Measurements from ENCODE around the gene PHF24.
"Not testable (repeated sequence)": the region's sequence is repeated elsewhere in the genome, so short reads cannot be mapped to it uniquely, and the experiment has no call there.

The PHF24 gene

DNA sequence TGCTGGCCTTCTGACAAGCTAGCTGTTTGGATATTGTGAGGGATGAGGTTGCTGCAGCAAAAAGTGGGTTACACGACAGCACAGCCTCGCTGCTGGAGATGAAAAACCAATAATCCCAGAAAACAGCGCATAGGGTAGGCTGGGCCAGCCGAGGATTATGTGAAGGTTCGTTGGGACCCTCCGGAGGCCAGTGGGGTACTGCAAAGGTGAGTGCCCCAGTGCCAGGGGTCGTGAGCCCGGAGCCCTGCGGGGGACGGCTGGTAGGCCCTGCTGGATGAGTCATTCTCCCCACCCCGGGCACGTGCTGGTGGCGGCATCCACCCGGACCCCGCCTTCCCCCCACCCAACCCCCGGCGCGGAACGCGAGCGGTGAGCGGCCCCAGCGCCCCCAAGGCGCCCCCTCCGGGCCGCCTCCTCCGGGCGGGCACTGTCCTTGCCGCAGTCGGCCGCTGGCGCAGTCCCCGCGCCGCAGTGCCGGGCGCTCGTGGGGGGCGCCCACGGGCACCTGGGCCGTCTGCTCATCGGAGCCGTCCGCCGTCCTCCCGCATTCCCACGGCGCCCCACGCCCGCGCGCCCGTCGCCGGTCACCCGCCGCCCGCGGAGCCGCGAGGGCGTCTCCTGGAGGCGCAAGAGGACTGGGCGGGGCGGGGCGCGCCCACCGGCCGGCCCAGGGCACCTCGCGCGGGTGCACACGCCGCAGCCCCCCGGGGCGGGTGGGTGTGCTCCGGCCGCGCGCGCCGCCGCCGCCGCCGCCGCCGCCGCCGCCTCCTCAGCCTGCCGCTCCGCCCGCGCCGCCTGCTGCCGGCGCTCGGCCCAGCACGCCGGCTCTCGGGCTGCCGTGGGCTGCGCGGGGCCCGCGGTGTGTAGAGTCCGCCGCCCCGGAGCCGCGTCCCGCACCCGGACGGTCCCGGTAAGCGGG, at the start of gene PHF24:
Gene PHF24 (plus strand): TSS at position 794 of the 919 bp plus-strand sequence. CDS start 13,014 bp downstream, outside the sequence.
- no peak for DNase-seq (ENCODE audit: low read depth, low spot score)

DNA sequence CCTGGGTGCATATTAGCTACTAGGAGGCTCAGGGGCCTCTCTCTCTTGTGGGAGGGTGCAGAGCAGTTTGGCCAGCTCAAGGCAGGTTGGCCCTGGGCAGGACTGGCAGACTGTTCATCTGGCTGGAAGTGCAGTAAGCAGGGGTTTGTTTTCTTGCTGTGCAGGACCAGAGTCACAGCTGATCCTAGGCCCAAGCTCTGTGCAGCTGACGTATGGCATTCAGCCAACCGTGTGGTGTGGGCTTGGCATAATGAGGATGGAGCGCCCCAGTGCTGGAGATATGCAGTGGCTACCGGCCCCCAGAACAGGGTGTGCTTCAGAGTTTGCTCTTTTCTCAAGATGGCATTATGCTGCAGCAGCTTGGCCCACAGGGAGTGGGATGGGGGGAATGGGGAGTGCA, 31.0 kb upstream of the PHF24 start:
- no peak for DNase-seq (ENCODE audit: low read depth, low spot score)

DNA sequence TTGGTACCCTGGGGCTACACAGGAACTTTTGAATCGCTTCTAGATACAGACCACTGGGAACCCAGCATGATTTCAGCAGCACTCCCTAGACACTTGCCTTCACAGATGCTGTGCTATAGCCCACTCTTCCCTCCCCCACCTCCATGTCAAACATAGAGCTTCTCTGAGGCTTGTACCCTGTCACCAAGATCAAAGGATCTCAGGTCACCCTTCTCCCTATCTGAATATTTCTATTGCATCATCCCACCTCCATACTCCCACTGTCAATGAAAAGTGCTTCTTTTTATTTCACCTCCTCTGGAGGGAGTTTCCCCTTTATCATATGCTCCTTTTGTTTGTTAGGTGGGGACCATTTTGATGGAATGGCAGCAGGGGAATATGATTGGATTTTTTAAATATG, 29.2 kb upstream of the PHF24 start:
- no peak for DNase-seq (ENCODE audit: low read depth, low spot score)

DNA sequence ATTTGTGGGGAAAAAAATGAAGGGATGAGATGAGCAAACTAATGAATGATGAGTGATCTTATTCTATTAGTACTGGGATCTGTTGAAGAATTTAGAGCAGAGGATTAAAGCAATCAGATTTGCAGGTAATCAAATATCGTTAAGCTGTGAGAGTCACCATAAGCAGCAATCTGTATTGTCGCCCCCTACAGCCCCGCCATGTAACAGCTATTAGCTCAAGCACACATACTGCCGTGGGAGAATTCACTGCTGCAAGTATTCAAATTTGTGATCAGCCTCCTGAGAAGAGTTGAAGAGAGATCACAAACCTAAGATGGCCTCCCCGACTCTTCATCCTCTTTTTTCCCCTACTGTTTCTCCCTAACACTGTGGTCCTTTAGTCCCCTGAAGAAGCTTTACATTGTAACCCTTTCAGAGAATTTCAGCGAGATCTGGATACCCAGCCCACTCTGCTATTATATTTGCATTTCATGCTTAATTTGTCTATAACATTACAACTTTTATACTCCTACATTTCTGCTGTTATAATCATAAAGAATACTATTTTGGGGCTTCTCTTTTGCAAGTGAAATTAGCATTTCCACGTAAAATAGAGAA, 28.5 kb upstream of the PHF24 start:
- DNase-seq (ENCODE audit: low read depth, low spot score): no peak

DNA sequence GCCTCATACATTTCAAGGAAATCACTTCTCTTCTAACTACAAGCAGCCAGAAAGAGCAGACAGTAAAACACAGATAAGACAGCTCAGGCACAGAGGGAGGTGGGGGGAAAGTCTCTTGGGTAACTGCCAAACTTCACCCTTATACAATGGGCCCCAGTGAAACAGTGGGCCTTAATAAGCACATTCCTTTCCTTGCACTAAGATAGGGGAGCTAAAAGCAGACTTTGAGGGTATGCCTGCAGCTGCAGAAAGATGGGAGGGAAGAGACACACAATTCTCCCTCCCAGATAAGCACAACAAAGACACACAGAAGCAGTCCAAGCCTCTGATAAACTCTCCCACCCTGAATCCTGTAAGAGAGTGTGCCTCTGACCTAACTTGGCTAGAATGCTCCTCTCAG, 18.1 kb upstream of the PHF24 start:
- DNase-seq (ENCODE audit: low read depth, low spot score): not testable (repeated sequence)

DNA sequence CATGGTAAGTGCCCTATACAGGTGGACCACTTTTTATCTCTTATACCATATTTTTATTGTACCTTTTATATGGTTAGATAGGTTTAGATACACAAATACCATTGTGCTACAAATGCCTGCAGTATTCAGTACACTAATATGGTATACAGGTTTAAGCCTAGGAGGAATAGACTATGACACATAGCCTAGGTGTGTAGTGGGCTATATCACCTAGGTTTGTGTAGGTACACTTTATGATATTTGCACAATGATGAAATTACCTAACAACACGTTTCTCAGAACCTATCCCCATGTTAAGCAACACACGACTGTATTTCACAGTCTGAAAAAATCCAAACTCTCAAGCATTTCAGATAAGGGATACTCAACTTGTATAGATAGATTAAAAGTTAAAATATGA, 9.6 kb upstream of the PHF24 start:
- no peak for DNase-seq (ENCODE audit: low read depth, low spot score)

DNA sequence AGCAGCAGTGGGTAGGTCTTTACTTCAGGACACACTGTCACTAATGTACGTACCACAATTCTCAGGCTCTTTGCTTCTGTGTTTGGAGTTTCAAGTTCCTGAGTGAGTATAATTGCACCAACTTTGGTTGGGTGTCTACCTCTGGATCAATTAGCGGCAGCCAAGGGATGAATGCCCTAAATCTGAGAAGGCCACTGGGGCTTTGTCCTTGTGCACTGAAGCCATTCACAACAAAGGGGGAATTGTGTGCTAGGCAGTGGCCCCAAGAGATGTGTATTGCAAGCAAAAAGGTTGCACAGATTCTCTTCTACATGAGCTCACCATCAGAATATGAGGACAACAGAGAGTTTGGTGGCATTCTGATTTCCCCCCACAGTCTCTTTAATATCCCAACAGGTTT, 3.9 kb upstream of the PHF24 start:
- no peak for DNase-seq (ENCODE audit: low read depth, low spot score)

DNA sequence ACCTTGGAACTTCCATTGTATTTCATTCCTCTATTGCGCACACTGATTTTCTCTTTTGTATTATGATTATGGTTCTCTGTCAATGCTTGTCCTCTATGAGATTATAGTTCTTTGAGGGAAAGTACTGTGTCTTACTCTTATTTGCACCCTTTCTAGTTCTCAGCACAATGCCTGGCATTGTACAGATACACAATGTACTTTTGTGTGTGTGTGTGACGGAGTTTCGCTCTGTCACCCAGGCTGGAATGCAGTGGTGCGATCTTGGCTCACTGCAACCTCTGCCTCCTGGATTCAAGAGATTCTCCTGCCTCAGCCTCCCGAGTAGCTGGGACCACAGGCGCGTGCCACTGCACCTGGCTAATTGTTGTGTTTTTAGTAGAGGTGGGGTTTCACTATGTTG, 2.0 kb upstream of the PHF24 start:
- DNase-seq (ENCODE audit: low read depth, low spot score): not testable (repeated sequence)

DNA sequence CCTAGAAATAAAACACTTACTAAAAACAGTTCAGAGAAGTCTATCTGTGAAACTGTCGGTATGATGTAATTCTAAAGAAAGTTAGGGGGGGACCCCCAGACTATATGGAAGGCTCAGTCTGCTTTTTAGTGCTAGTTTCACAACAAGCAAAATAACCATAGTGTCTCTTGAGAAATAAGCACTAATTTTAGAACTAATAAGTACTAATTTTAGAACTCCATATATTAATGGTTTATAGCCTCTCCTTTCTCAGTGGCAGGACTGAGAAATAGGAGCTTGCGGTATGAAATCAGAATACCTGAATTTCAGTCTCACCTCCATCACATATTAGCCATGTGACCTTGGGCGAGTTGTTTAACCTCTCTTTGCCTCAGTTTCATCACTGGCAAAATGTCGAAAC, 1.4 kb upstream of the PHF24 start:
- no peak for DNase-seq (ENCODE audit: low read depth, low spot score)

DNA sequence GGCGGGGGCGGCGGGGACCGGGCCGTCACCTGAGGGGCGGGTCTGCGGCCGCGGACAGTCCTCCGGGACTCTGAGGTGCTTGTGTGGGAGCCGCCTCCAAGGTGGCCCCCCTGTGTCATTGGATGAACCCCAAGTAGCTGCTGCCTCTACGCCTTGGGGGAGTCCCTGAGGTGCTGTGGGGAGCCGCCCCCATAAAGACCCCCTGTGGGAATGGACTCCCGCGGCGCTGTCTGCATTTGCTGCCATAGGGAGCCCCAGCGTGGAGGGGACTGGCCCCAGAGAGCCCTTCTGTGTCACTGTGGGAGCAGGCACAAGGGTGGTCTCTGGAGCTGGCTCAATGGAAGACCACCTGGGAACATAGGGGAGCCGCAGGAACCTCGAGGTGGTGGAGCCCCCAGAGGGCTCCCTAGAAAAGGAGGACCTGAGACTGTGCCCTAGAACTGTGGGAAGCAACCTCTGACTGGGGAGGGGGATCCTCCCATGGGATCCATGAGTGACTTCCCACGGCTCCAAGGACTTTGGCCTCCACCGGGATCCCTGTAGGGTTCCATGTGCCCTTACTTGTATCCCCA, 412 bp downstream of the PHF24 start:
- no peak for DNase-seq (ENCODE audit: low read depth, low spot score)

DNA sequence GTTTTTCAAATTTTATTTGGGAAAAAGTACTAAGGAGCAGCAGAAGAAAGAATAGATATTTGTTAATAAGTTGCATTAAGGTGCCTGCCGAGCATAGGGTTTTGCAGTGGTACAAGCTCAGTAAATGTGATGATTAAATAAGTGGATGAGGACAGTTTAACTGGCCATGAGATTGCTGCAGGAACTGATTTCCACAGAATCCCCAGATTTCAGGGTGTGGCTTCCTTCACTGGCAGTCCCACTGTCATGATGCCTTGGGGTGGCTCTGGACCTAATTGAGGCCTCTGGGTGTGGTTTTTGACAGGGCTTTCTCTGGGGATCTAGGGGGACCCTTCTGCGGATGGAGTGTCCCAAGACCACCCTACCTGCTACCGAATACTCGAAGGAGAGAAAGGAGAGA, 1.4 kb downstream of the PHF24 start:
- no peak for DNase-seq (ENCODE audit: low read depth, low spot score)

DNA sequence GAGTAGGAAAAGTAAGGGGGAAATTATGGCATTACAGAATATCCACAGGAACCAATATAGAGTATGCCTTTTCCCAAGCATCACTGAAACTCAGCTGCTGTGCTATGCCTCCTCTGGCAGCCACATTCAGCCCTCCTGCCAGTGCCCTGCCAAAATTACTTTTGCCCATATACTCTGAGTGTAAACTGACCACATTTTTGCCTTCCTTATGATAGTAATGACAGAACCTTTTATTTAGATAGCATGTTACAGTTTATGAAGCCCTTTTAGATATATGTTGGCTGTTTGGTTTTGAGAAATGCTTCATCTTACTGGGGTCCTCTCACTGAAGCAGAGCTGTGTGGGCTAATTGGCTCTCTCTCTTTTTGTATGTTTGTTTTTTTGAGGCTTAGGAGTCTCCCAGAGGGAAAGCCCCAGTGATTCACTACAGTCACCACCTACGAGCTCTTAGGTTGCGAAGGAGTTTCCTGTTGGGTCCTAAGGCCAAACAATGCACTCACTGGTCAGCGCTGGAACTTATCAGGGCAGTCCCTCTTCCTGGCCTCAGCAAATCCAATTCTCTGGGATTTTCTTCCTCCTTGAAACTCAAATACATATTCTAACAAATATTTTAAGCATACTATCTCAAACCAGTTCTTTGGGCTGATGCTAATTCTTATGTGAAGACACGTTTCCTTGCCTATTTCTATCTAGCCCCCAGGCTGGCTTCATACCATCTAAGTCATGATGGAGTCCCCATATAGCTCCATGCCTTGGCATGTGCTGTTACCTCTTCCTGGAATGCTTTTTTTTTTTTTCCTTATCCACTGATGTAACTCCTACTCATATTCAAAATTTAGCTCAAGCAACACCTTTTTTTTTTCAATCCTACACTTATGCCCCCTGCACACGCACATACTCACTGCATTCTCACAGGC, 3.7 kb downstream of the PHF24 start:
- no peak for DNase-seq (ENCODE audit: low read depth, low spot score)

DNA sequence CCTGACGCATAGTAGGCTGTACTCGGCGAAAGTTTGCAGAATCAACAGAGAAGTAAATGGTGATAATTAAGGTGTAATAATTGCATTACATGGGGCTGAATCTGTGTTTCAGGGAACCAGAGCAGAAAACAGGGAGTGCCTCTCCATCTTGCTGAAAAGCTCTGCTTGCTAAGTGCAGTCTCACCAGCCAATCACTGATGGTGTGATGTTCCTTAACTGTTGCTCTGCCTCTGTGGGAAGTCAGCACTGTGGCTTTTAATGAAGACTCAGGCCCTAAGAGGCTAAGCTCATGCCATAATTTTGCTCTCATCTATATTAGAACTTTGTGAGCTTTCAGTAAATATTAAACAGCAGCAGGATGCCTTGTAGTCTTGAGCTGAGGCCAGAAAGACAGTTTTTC, 4.5 kb downstream of the PHF24 start:
- DNase-seq (ENCODE audit: low read depth, low spot score): no peak

DNA sequence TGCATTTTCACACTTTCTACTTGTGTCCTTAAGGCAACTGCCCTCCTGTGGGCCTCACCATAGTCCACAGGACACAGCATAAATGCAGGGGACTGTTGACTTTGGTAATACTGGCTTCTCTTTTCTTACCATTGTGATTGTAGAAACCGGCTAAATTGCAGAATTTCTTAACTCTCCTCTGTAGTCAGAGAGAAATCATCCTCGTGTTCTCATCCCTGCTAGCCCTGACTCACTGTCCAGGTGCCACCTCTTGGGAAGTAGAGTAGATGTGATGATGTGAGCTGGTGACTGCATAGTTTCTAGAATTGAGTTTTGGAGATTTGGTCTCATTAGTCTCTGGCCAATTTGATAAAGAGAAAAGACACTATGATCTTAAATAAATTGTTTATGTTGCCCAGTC, 5.5 kb downstream of the PHF24 start:
- no peak for DNase-seq (ENCODE audit: low read depth, low spot score)

DNA sequence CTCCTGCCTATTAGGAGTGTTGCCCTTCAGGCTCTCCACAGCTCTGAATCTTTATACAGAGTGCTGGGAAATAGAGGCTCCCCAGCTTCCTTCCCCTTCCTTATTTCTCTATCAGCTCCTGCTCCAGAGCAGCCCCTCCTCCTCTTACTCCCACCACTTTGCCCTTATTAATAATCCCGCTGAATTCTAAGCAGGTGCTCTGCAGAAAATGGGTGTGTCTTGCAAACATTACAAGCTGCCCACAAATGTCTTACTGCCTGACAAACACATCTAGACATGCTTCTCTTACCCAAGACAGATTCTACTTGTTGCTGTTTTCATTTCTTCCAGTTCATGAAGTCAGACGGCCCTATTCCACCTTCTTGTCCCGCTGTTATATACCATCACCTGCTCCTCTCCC, 6.4 kb downstream of the PHF24 start:
- DNase-seq (ENCODE audit: low read depth, low spot score): no peak

DNA sequence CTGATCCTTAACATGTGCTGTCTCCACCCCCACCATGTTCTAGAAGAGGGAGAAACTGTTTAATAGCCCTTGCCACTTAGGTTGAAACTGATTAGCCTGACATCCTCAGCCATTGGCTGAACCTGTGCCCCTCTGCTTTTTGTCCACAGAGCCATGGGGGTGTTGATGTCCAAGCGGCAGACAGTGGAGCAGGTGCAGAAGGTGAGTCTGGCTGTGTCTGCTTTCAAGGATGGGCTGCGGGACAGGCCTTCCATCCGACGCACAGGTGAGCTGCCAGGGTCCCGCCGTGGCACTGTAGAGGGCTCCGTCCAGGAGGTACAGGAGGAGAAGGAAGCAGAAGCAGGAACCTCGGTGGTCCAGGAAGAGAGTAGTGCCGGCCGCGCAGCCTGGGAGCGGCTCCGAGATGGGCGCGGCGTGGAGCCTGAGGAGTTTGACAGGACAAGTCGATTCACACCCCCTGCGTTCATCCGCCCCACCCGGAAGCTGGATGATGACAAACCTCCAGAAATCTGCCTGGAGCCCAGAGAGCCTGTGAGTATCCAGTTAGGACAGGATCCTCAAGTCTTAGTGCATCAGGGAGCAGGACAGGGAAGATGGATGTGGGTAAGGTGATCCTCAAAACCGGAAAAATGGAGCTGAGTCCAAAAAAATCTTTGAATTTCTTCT, 13.2 kb downstream of the PHF24 start:
- no peak for DNase-seq (ENCODE audit: low read depth, low spot score)

DNA sequence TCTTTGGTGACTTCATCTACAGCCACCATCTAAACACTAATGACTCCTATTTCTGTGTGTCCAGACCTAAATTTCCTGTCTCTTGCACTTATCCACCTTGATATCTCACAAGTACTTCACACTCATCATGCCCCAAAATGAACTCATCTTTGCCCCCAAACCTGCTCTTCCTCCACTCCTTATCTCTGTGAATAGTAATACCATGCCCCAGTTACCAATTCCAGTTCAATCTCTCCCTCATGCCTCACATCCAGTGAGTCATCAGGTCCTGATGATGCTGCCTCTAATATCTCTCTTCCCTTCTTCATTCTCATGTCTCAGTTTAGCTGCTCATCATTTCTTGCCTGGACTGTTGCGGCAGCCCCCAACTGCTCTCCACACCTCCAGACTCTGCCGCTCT, 16.6 kb downstream of the PHF24 start:
- no peak for DNase-seq (ENCODE audit: low read depth, low spot score)

DNA sequence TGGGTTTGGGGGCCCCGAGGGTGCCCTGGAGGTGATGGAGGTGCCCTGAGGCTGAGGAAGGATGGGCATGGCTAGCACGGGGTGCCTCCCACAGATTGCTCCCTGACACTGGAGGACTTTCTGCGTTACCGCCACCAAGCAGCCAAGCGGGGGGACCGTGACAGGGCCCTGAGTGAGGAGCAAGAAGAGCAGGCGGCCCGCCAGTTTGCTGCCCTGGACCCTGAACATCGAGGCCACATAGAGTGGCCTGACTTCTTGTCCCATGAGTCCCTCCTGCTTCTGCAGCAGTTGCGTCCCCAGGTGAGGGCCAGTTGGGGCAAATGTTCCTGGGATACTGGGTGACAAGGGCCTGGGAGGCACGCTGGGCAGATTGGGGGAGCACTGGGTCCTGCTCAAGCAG, 18.4 kb downstream of the PHF24 start:
- DNase-seq (ENCODE audit: low read depth, low spot score): no peak

DNA sequence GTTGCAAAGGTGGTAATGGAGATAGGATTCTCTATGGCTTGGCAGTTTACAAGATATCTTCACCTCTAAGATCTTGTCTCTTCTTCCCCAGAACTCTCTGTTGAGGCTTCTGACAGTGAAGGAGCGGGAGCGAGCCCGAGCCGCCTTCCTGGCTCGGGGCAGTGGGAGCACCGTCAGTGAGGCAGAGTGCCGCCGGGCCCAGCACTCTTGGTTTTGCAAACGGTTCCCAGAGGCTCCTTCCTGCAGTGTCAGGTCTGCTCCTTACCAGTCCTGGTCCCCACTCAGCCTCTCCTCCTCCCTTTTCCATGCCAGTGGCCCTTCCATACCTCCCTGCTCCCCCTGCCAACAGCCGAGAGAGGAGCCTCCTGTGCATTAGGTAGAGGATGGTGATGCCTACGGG, 18.9 kb downstream of the PHF24 start:
- DNase-seq (ENCODE audit: low read depth, low spot score): no peak

DNA sequence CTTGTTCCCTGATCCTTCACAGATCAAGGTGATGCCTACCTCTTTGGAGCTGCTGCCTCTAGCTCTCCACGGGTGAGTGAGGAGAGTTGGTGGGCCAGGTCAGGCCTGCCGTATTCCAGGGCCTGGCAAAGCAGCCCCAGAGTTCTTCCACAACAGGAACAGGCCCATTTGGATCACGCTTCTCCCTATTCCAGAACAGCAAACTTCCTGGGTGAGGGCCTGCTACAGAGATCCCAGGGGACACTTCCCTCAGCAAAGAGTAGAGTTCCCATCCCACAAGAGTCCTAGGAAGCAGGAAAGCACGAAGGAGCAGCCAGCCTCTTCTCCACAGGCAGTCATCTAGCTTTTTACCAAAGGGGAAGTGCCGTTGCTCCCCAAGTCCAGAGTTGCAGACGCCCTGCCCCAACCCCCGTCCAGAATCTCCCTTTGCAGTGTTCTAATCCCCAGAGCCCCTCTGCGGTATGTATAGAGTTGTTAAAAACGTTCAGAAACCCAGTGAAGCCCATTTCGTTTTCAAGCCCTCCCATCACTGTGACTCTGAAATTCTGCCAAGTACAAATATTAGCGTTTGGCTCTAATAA, 22.2 kb downstream of the PHF24 start:
- DNase-seq (ENCODE audit: low read depth, low spot score): no peak

DNA sequence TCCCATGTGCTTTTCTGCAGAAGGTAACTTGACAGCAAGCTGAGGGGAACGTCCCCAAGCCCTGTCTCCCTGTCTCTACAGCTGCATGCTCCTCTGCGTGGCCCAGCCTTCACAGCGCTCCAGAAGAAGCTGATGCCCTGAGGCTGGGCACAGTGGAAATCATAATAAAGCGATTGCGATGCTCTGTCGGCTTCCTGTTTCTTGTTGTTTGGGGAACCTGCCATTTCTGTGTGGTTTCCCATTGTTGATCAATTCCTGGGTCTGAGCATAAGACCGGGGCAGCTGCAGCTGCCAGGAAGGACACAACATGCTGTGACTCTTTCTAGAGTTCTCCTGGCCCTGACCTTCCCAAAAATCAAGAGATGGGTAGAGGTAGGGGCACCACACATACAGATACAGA, 24.3 kb downstream of the PHF24 start:
- no peak for DNase-seq (ENCODE audit: low read depth, low spot score)

All from brain pericyte (primary cell).